ENCODE measurements around the gene PSMB3. TPM values are rescaled to one million over a fixed set of nuclear protein-coding genes. Genes with fewer than 3 reads are reported as not detected.

PSMB3 gene
- total RNA-seq, 1 experiment from 2014 or later = 233 TPM

GRCh38 chr17:38745545-38745944, 7.0 kb upstream of the PSMB3 start:
- Histone ChIP-seq H3K9me3 (ENCODE audit: control insufficient read depth, insufficient read depth, low read depth, low read length) (no peaks in the 10 kb centered on the region), H3K4me1 (ENCODE audit: control insufficient read depth, insufficient read depth, low read length) (peaks cover 33% of the 10 kb centered on the region), H3K36me3 (ENCODE audit: control insufficient read depth, insufficient read depth, low read length) (peaks cover 2% of the 10 kb centered on the region; the same call in 1 of the 2 replicates), H3K27ac (ENCODE audit: low read length) (peak overlapping the region; percentile 48; the same call in 1 of the 2 replicates), H3K27me3 (ENCODE audit: control insufficient read depth, insufficient read depth, low read length) (no peaks in the 10 kb centered on the region), H3K4me3 (ENCODE audit: low read depth in 2 of 2, low read length in 2 of 2) (peak overlapping the region; percentile 73 to 75)
- ATAC-seq = no peak
- POLR2A ChIA-PET = no interaction called here
- CTCF ChIA-PET = no interaction called here
- in situ Hi-C loops (cut with HindIII; ENCODE audit: low pct_unique_long_range_greater_than_20kb, low sequenced_read_pairs) = no loop called here
- TF ChIP-seq POLR2AphosphoS5 (IDR thresholded peaks at IDR 0.05; ENCODE audit: low read depth, low read length) = no peak
- intact Hi-C loops (cut with micrococcal nuclease; ENCODE audit: unreplicated experiment) = no loop called here
- no peak for DNase-seq (ENCODE audit: low read depth, low spot score)
- no TSS peak for BruUV-seq (replicated peaks)

- Histone ChIP-seq H3K4me1 (ENCODE audit: control insufficient read depth, insufficient read depth, low read length) (peaks cover 33% of the 10 kb centered on the region), H3K27me3 (ENCODE audit: control insufficient read depth, insufficient read depth, low read length) (no peaks in the 10 kb centered on the region), H3K27ac (ENCODE audit: low read length) (peak overlapping the region; percentile 82), H3K9me3 (ENCODE audit: control insufficient read depth, insufficient read depth, low read depth, low read length) (no peaks in the 10 kb centered on the region), H3K4me3 (ENCODE audit: low read depth in 2 of 2, low read length in 2 of 2) (peak overlapping the region; percentile 73 to 75), H3K36me3 (ENCODE audit: control insufficient read depth, insufficient read depth, low read length) (peaks cover 2% of the 10 kb centered on the region; the same call in 1 of the 2 replicates)
- CTCF ChIA-PET = no interaction called here
- TF ChIP-seq SIN3A (IDR thresholded peaks at IDR 0.05; ENCODE audit: borderline replicate concordance, insufficient read depth, low read depth, low read length) (no peak), TCF7L2 (IDR thresholded peaks at IDR 0.05; ENCODE audit: low read depth, low read length) (no peak), POLR2AphosphoS5 (IDR thresholded peaks at IDR 0.05; ENCODE audit: low read depth, low read length) (no peak), REST (IDR thresholded peaks at IDR 0.05; ENCODE audit: insufficient read depth in 1 of 2, low read depth in 2 of 2, low read length in 1 of 2) (no peak), CTCF (IDR thresholded peaks at IDR 0.05) (no peak)
- POLR2A ChIA-PET = no interaction called here
- DNase-seq (ENCODE audit: low read depth, low spot score) (no peak), ATAC-seq (no peak)
- BruUV-seq (replicated peaks) = TSS peak; percentile 85
- in situ Hi-C loops (cut with HindIII; ENCODE audit: low pct_unique_long_range_greater_than_20kb, low sequenced_read_pairs) (no loop called here), intact Hi-C loops (cut with micrococcal nuclease; ENCODE audit: unreplicated experiment) (no loop called here)
Observed at GRCh38 chr17:38746004-38746848, 6.3 kb upstream of the PSMB3 start.

DNA sequence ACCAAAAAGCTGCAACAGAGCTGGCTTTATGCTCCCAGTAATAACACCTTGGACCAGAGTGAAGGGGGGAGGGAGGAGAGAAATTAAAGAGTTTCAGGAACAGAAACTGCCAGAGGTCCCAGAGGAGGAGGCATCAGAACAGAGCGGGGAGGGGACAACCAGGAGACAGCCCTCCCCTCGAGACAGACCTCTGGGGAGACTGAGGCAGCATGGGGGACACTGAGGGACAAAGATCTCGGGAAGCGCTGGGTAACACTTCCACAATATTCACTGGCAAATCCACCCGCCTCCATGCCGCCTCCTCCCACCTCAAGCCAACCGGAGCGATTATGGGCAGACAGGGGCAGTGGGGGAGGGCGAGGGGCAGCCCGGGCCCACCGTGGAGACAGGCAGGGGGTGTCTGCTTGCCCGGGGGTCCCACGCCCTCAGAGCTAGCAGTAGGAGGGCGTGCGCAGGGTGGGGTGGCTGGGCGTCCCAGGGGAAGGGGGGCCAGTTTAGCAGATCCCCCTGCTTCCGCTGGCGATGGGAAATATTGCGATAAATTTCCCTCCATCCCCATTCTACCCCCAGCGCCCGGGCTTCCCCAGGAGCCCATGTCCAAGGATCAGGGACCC, 5.6 kb upstream of the PSMB3 start:
- intact Hi-C loops (cut with micrococcal nuclease; ENCODE audit: unreplicated experiment) (no loop called here), in situ Hi-C loops (cut with HindIII; ENCODE audit: low pct_unique_long_range_greater_than_20kb, low sequenced_read_pairs) (no loop called here)
- BruUV-seq (replicated peaks) = no TSS peak
- peaks cover 33% of the 10 kb centered on the region for H3K4me1 ChIP-seq (ENCODE audit: control insufficient read depth, insufficient read depth, low read length)
- no peaks in the 10 kb centered on the region for H3K9me3 ChIP-seq (ENCODE audit: control insufficient read depth, insufficient read depth, low read depth, low read length)
- DNase-seq (ENCODE audit: low read depth, low spot score) (no peak), ATAC-seq (no peak)
- ChIA-PET POLR2A (no interaction called here), CTCF (no interaction called here)
- no peaks in the 10 kb centered on the region for H3K27me3 ChIP-seq (ENCODE audit: control insufficient read depth, insufficient read depth, low read length)
- H3K27ac ChIP-seq (ENCODE audit: low read length) = peak overlapping the region; percentile 82
- H3K4me3 ChIP-seq (ENCODE audit: low read depth in 2 of 2, low read length in 2 of 2) = peak overlapping the region; percentile 73 to 75
- peaks cover 2% of the 10 kb centered on the region; the same call in 1 of the 2 replicates for H3K36me3 ChIP-seq (ENCODE audit: control insufficient read depth, insufficient read depth, low read length)
- no peak for TF ChIP-seq TCF7L2 (IDR thresholded peaks at IDR 0.05; ENCODE audit: low read depth, low read length)
- TF ChIP-seq CTCF (IDR thresholded peaks at IDR 0.05) = no peak
- TF ChIP-seq SIN3A (IDR thresholded peaks at IDR 0.05; ENCODE audit: borderline replicate concordance, insufficient read depth, low read depth, low read length) = no peak
- TF ChIP-seq REST (IDR thresholded peaks at IDR 0.05; ENCODE audit: insufficient read depth in 1 of 2, low read depth in 2 of 2, low read length in 1 of 2) = no peak
